TTC549 (cell line): Measurements from ENCODE around the gene NR1D2.

Experiments used
- FAIRE-seq: peaks from 2 replicates; lab custom pipeline; 2012; peaks lifted over from hg19 to GRCh38; lab: Jason Lieb, UNC

The NR1D2 gene

GRCh38 chr3:23931597-23931996 is 13.5 kb upstream of the NR1D2 start:
- no peak for FAIRE-seq

- no peak for FAIRE-seq
These were observed 12.5 kb upstream of the NR1D2 start for GRCh38 chr3:23932571-23932970.

DNA sequence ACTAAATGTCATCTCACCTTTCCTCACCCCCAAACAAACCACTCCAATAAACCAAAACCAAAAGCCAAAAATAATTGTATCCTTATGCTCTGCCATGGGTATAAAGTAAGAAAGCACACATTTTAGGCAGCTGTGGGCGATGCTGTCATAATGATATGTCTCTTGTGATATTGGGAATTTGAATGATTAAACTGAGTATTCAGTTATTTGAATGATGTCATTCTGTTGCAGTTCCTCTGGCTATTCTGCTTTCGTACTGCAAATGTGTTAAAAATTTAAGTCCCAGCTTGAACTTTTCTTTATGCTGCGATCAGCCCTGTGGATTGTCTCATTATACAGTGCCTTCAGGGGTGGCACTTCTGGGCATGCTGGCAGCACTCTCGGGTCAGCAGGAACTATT is 10.8 kb upstream of the NR1D2 start:
- no peak for FAIRE-seq

- no peak for FAIRE-seq
These were observed 7.8 kb upstream of the NR1D2 start for GRCh38 chr3:23937296-23937695.

DNA sequence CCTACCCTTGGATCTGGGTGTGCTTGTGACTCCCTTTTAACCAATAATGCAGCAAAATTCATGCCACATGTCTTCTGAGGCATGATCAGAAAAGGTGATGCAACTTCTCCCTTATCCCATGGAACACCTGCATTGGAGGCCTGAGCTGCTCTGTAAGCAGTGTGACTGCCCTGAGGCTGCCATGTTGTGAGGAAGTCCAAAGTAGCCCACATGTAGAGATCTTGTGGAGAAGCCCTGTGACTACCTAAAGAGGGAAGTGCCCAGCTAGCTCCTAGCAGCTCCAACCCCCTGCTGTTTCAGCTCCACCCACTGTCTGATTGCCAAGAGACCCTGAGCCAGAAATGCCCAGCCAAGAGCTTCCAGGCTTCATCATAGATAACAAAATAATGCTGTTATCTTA is 6.4 kb upstream of the NR1D2 start:
- FAIRE-seq: no peak

GRCh38 chr3:23940775-23941174 is 4.3 kb upstream of the NR1D2 start:
- FAIRE-seq: no peak

GRCh38 chr3:23941440-23941839 is 3.6 kb upstream of the NR1D2 start:
- no peak for FAIRE-seq

DNA sequence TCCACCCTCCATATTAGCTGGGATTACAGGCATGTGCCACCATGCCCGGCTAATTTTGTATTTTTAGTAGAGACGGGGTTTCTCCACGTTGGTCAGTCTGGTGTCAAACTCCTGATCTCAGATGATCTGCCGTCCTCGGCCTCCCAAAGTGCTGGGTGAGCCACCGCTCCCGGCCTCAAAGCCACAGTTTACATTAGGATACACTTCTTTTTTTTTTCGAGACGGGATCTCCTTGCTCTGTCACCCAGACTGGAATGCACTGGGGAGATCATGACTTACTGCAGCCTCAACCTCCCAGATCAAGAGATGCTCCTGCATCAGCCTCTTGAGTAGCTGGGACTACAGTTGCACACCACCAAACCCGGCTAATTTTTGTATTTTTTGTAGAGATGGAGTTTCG is 2.5 kb upstream of the NR1D2 start:
- no peak for FAIRE-seq

- no peak for FAIRE-seq
These were observed 891 bp upstream of the NR1D2 start for GRCh38 chr3:23944007-23944783.

DNA sequence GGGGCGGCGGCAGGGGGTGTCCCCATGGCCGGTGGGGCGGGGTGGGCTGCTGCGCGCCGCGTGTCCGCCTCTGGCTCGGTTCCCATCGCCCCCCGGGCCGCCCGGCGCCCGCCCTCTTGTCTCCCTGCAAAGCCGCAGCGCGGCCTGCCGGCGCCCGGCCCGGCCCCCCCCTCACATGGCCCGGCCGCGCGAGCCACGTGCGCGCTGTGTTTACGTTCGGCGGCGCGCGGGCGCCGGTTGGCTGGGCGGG is 502 bp downstream of the NR1D2 start:
- FAIRE-seq: no peak

GRCh38 chr3:23945913-23946687 is 1.0 kb downstream of the NR1D2 start:
- no peak for FAIRE-seq

GRCh38 chr3:23948761-23949160 is 3.7 kb downstream of the NR1D2 start:
- FAIRE-seq: no peak

- FAIRE-seq: no peak
These were observed 4.7 kb downstream of the NR1D2 start for GRCh38 chr3:23949784-23950183.

DNA sequence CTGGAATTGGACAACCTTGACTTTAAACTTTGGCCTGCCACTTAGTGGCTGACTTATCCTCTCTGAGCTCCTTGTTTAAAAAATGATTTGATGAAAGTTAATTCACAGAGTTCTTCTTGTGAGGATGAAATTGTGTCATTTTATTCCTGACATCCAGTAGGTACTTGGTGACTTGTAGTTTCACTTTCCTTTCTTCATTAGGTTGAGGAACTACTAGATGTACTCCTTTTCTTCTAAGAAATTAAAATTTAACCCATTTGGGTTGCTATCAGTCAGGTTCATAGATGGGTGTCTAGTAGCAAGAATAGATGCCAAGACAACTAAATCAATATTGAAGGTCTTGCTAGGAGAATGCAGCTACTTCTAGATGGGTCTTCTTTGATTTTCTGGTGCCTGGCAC is 5.2 kb downstream of the NR1D2 start:
- no peak for FAIRE-seq

DNA sequence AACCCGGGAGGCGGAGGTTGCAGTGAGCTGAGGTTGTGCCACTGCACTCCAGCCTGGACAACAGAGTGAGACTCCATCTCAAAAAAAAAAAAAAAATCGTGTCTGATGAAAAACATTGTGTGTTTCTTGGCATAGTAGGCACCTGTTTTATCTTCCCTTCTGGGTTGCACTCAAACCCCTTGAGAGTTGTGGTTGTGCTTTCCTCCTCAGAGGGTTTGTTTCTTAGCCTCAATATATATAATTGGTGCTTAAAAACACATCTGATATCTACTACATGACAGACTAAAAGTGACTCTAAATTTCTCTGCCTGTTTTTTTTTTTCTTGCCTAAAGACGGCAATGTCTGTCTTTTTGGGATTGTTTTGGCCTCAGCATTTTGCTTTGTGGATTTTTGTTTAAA is 7.6 kb downstream of the NR1D2 start:
- no peak for FAIRE-seq

GRCh38 chr3:23953523-23953922 is 8.4 kb downstream of the NR1D2 start:
- no peak for FAIRE-seq

- FAIRE-seq: no peak
These were observed 9.1 kb downstream of the NR1D2 start for GRCh38 chr3:23954144-23954543.

GRCh38 chr3:23956701-23957100 is 11.6 kb downstream of the NR1D2 start:
- no peak for FAIRE-seq

- no peak for FAIRE-seq
These were observed 14.2 kb downstream of the NR1D2 start for GRCh38 chr3:23959135-23959900.

DNA sequence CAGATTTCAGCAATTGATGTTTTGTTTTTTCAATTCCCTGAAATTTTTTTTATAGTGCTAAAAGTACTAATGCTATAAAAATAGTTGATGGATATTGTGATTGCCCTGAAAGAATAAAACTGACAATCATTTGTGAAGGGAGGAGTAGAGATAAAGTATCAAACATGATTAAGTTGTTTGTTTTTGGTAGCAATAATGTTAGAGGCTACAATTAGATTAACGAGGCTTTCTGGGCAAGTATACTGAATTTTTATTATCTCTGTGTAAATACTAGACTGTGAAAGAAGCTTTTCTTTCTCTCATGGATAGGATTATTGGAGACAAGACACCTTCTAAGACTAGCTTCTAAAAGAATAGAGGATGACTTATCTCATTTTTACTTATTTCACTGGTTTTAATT is 15.6 kb downstream of the NR1D2 start:
- no peak for FAIRE-seq

DNA sequence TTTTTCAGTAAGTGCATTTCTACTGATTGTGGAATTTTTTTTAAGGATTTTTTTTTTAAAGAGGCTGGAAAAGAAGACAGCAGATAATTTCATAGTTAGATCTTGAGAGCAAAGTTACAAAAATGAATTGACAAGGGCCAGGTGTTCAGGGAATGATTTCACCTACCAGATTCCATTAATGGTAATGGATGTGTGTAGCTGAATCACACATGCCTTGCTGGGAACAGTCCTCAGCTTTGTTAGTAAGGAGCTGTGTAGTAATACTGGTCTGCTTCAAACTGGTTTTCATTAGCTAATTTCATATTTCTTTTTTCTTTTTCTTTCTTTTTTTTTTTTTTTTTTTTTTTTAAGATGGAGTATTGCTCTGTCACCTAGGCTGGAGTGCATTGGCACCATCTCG is 16.0 kb downstream of the NR1D2 start:
- FAIRE-seq: no peak

- FAIRE-seq: no peak
These were observed 16.8 kb downstream of the NR1D2 start for GRCh38 chr3:23961913-23962312.

DNA sequence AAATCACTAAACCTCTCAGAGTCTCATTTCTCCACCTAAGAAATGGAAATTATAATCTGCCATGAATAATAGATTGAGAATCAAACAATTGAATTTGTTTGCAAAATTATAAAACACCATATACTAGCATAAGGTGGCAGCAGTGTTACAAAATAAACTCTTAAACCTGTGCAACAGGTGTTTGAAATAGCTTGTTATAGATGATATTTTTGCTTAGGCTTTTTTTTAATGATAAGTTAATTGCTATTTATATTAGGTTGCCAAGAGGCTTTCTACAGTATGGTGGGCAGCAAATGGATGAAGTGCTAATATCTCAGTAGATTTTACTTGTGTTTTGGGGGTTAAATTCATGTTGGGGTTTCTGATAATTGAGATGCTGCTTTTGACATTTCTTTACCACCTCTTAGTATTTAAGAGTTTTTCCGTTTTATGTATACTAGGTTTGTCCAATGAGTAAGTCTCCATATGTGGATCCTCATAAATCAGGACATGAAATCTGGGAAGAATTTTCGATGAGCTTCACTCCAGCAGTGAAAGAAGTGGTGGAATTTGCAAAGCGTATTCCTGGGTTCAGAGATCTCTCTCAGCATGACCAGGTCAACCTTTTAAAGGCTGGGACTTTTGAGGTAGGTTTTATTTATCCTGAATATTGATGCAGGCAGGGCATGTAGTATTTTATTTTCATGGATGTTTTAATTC is 19.6 kb downstream of the NR1D2 start:
- no peak for FAIRE-seq
